K562 (cell line): ENCODE measurements around the gene TM7SF2. TPM values are rescaled to one million over a fixed set of nuclear protein-coding genes. Genes with fewer than 3 reads are reported as not detected.

ENCODE experiments used
- AFF4 ChIP-seq: sonication (generic); formaldehyde crosslinking; IDR thresholded peaks from 2 replicates; pipeline ENCODE4 v1.8.0; 2023; ENCODE audit warnings: mild to moderate bottlenecking, missing genetic modification reagents
- ARHGAP35 ChIP-seq: fragments of 450-650 bp; IDR thresholded peaks from 2 replicates; pipeline ENCODE4 v1.6.1; 2018; ENCODE audit not compliant: partially characterized antibody
- BHLHE40 ChIP-seq: IDR thresholded peaks from 2 replicates; pipeline ENCODE4 v1.6.1; 2011; ENCODE audit warnings: low read length, improper control_type of control experiment
- BMI1 ChIP-seq: fragments of 150-350 bp; IDR thresholded peaks from 2 replicates; pipeline ENCODE4 v1.6.1; 2014; ENCODE audit warnings: low read length
- DPF2 ChIP-seq: fragments of 450-650 bp; IDR thresholded peaks from 2 replicates; pipeline ENCODE4 v1.6.1; 2016
- GATAD2A ChIP-seq: fragments of 450-650 bp; IDR thresholded peaks from 2 replicates; pipeline ENCODE4 v1.6.1; 2017
- MED1 ChIP-seq: sonication (generic); formaldehyde crosslinking; IDR thresholded peaks from 2 replicates; pipeline ENCODE4 v1.8.1; 2023; ENCODE audit warnings: missing genetic modification reagents, borderline replicate concordance
- PHF8 ChIP-seq: fragments of 200-600 bp; sonication (generic); IDR thresholded peaks from 2 replicates; pipeline ENCODE4 v1.6.1; 2012; ENCODE audit warnings: mixed run types, mild to moderate bottlenecking, inconsistent platforms, low read length, moderate library complexity, borderline replicate concordance
- RNF219 ChIP-seq: fragments of 250-450 bp; sonication (Bioruptor Pico); IDR thresholded peaks from 2 replicates; pipeline ENCODE4 v1.5.0; 2022; ENCODE audit warnings: mild to moderate bottlenecking
- SRF ChIP-seq, 2 experiments: fragments of 250-450, 450-650 bp in 1 of 2; sonication (Bioruptor Pico) in 1 of 2; sonication (generic) in 1 of 2; formaldehyde crosslinking; IDR thresholded peaks; 2 replicates each; pipeline versions ENCODE4 v1.5.0 to v1.5.1; 2020 to 2022; ENCODE audit warnings: mild to moderate bottlenecking in 1 of 2, missing genetic modification reagents in 1 of 2
- ZC3H4 ChIP-seq: sonication (generic); formaldehyde crosslinking; IDR thresholded peaks from 2 replicates; pipeline ENCODE4 v1.9.0; 2021; ENCODE audit warnings: missing genetic modification reagents, borderline replicate concordance
- ZNF274 ChIP-seq: IDR thresholded peaks from 2 replicates; pipeline ENCODE4 v1.6.1; 2011; ENCODE audit warnings: low read depth, mild to moderate bottlenecking, low read length, moderate library complexity, borderline replicate concordance
- polyA plus RNA-seq, 8 experiments: library from polyadenylated mRNA; depleted of rRNA in 4 of 8; stranded (reverse) in 5 of 8; unstranded in 3 of 8; fragments of >200 nt; fragmentation: Nextera tagmentation in 2 of 8; fragmentation: Illumina TruSeq in 1 of 8; extraction: Ambion mirVana in 2 of 8; extraction: Trizol in 1 of 8; gene quantifications; 2 replicates each; pipeline versions ENCODE4 v1.2.1 to v1.2.3, GENCODE V29; 2011 to 2014; ENCODE audit warnings: inconsistent platforms in 1 of 8, missing spikeins in 1 of 8
- total RNA-seq, 7 experiments: library from RNA; depleted of rRNA in 6 of 7; stranded (reverse); fragments of >200 nt in 6 of 7; fragmentation: Illumina TruSeq in 2 of 7; extraction: Trizol in 2 of 7; gene quantifications; 2 replicates each; pipeline versions ENCODE4 v1.2.1 to v1.2.3, GENCODE V29; 2011 to 2021; ENCODE audit warnings: low replicate concordance in 1 of 7
- TF ChIP-seq, protein P1 (sequence below): fragments of 450-650 bp; conservative IDR thresholded peaks from 2 replicates; pipeline ENCODE4 v1.6.1; 2016; ENCODE audit warnings: missing genetic modification characterization, low read depth, mild to moderate bottlenecking, control low read depth, missing compliant biosample characterization
- TF ChIP-seq, protein P2 (sequence below): sonication (generic); formaldehyde crosslinking; IDR thresholded peaks from 2 replicates; pipeline ENCODE4 v1.8.1; 2023; ENCODE audit warnings: mild to moderate bottlenecking, missing genetic modification reagents

TM7SF2 gene
- total and polyA plus RNA-seq, 9 of the 15 experiments (the other 6 are each of a cell fraction or from before 2014, with no cell fraction given) = 1.2 to 22.0 (median 14.3) TPM

DNA sequence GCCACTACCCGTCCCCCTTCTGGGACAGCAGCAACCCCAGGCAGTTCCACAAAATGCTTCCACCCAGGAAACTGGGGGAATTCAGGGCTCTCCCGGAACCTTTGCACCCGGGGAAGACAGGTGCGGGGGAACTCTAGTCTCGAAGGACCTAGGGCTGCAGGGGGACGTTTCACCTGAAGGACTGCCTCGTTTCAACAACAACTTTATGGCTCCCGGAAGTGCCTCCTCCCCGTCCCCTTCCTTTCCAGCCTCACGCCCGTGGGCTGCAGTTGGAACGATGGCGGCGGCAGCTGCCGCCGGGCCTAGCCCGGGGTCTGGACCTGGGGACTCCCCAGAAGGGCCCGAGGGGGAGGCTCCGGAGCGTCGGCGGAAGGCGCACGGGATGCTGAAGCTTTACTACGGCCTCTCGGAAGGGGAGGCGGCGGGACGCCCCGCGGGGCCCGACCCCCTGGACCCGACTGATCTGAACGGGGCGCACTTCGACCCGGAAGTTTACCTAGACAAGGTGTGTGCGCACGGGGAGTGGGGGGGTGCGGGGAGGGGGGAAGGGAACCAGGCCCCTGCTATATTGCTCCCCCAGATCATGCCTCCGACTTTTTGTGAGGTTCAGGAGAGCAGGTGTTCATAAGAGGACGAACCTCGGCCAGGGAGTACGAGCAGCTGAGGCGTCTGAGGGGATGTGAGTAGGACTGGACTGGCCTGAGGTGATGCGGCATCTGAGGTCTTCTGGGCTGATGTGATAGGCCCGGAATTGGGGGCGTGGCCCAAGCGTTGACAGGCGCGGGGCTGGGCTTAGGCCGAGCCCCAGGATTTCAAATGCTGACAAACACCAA is 15.5 kb upstream of the TM7SF2 start, which contains the start of gene VPS51 (continued):
- TF ChIP-seq AFF4 = no peak
- TF ChIP-seq RNF219 (CRISPR knock-in tag) = no peak
- no peak for TF ChIP-seq BMI1
- no peak for TF ChIP-seq MED1 (CRISPR knock-in tag)
- TF ChIP-seq, protein P1, sequence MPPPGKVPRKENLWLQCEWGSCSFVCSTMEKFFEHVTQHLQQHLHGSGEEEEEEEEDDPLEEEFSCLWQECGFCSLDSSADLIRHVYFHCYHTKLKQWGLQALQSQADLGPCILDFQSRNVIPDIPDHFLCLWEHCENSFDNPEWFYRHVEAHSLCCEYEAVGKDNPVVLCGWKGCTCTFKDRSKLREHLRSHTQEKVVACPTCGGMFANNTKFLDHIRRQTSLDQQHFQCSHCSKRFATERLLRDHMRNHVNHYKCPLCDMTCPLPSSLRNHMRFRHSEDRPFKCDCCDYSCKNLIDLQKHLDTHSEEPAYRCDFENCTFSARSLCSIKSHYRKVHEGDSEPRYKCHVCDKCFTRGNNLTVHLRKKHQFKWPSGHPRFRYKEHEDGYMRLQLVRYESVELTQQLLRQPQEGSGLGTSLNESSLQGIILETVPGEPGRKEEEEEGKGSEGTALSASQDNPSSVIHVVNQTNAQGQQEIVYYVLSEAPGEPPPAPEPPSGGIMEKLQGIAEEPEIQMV (tag) = no peak; the same call in 1 of the 2 replicates
- no peak for TF ChIP-seq ZNF274
- TF ChIP-seq GATAD2A = 0 out of 2 replicates have a peak, but pooled peaks have one; percentile 30
- TF ChIP-seq, protein P2, sequence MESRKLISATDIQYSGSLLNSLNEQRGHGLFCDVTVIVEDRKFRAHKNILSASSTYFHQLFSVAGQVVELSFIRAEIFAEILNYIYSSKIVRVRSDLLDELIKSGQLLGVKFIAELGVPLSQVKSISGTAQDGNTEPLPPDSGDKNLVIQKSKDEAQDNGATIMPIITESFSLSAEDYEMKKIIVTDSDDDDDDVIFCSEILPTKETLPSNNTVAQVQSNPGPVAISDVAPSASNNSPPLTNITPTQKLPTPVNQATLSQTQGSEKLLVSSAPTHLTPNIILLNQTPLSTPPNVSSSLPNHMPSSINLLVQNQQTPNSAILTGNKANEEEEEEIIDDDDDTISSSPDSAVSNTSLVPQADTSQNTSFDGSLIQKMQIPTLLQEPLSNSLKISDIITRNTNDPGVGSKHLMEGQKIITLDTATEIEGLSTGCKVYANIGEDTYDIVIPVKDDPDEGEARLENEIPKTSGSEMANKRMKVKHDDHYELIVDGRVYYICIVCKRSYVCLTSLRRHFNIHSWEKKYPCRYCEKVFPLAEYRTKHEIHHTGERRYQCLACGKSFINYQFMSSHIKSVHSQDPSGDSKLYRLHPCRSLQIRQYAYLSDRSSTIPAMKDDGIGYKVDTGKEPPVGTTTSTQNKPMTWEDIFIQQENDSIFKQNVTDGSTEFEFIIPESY (CRISPR knock-in tag) = no peak
- no peak for TF ChIP-seq ARHGAP35
- peak; percentile 81; the same call in 1 of the 2 replicates for TF ChIP-seq PHF8
- 0 out of 4 replicates have a peak, but pooled peaks of 1 of the 2 experiments have one; percentile 43 for TF ChIP-seq SRF (CRISPR knock-in tag; IDR thresholded peaks at IDR 0.05)
- TF ChIP-seq ZC3H4 (CRISPR knock-in tag) = no peak
- peak; percentile 72 for TF ChIP-seq BHLHE40
- no peak for TF ChIP-seq DPF2
